ENCODE results near the gene TTC39A.
"Not testable (repeated sequence)": the region's sequence is repeated elsewhere in the genome, so short reads cannot be mapped to it uniquely, and the experiment has no call there.

TTC39A gene

DNA sequence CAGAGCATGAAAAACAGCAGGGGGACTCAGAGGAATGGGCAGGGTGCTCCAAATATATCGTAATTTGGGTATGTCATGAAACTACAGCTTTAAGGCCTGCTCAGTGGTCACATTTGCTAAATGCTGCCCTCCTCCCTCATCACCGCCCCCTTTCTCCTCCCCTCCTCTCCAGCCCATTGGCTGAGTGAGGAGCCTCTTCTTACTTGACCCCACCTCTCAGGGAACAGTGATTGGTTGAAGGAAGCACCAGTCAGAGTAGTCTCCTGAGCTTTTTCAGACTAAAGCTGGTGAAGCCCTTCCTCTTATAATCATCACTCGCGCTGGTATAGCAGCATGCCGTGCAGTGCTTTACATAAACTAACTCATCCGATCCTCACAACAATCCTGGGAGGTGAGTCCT is 10.0 kb upstream of the TTC39A start:
- DNase-seq (ENCODE audit: extremely low read depth in 1 of 2, low read depth in 1 of 2), result no peak

DNA sequence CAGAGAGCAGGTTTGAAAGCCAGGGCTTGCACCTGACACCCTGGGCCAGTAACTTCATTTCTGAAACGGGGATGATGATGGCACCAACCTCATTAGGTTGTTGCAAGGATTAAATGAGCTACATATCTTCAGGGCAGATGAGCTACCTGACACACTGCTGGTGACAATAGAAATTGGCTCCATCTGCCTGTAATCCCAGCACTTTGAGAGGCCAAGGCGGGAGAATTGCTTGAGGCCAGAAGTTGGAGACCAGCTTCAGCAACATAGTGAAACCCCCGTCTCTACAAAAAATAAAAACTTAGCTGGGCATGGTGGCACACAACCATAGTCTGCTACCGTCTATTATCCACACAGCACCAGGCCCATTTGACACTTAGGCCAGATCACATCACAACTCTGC is 6.3 kb upstream of the TTC39A start:
- DNase-seq (ENCODE audit: extremely low read depth in 1 of 2, low read depth in 1 of 2), result no peak

GRCh38 chr1:51336004-51336403 is 5.6 kb upstream of the TTC39A start:
- DNase-seq (ENCODE audit: extremely low read depth in 1 of 2, low read depth in 1 of 2), result no peak

DNA sequence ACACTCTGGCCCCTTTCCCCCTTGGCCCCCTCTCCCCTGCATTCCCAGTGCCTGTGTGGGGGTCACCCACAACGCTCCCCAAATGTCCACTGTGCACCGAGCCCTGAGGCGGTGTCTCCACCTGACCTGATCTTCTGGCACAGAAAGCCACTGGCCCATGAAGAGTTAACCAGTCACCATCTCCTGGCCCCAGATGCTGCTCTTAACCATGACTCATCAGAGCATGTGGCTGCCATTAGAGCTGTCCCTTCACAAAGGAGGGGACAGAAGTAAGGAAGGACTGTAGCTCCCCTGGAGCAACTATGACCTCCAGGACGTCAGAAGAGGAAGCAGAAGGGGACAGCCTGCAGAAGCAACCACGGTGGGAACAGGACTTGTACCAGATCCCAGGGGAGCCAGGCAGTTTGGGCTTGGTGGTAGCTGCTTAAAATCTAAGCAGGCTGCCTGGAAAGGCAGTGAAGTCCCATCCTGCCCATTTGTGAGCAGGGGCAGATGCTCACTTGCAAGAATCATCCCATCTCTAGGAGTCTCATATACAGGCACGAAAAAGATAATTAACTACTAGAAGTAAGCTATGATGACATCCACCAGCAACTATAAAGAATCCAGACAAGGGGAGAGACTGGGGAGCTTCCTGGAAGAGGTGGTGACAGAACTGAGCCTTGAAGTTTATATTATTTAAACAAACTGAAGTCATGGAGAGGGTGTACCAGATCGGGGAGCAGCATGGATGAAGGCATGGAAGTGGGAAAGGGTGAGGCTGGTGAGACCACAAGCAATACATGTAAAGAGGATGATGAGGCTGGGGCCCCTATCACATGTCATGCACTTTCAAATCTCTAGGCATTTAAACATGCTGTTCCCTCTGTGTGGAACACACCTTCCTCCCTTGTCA is 1.1 kb upstream of the TTC39A start:
- no peak for DNase-seq (ENCODE audit: extremely low read depth in 1 of 2, low read depth in 1 of 2)

DNA sequence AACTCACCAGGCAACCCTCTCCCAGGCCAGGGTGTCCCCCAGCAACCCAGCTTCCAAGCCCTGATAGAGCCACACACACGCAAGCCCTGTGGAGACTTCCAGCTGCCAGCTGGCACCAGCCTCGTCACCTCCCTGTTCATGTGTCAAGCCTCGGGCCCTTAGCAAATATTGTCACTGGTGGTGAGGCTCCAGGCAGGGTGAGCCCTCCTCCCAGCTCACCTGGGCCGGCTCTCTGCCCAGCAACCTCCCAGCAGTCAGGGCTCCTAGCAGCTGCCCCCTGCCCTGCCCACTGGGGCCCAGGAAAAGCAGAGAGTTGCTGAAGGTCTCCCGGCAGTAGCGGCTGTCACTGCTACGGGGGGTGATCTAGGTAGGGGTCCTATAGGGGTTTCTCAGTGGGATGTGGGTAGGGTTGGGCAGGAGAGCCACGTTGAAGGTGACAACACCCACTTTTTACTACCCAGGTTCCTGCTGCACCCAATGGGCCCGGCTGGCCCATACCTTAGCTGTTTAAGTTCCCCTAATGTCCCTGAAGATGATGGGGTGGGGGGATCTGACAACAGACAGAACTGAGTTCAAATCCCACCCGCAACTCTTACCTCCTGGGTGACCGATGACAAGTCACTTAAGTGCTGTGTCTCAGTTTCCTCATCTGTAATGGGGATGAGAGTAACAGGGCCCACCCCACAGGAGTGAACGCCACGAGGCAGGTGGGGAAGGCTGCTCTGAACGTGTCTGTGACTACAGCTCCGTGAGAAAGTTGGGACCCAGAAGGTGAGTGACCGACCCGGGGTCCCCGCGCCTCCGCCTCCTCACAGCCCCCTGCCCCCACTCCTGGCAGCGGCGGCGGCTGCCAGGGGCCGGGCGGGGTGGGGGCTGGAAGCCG is 678 bp downstream of the TTC39A start:
- DNase-seq (ENCODE audit: extremely low read depth in 1 of 2, low read depth in 1 of 2), result no peak

- DNase-seq (ENCODE audit: extremely low read depth in 1 of 2, low read depth in 1 of 2), result no peak
These were observed 1.4 kb downstream of the TTC39A start for GRCh38 chr1:51328926-51329325.

DNA sequence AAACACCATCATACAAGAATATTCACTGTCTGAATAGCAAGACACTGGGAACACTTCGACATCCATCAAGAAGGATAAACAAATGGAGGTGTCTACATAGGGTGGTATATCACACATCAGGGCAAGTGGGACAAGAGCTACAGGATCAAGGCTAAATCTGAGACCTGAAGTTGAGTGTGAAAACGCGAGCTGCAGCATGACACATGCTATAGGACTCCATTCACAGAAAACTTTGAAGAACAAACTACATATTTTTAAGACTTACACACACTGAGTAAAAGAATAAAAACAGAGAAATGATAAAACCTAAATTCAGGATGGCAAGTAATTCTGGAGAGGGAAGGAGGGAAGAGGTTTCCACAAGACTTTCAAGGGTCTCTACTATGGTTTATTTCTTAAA is 2.1 kb downstream of the TTC39A start:
- DNase-seq (ENCODE audit: extremely low read depth in 1 of 2, low read depth in 1 of 2), result no peak

DNA sequence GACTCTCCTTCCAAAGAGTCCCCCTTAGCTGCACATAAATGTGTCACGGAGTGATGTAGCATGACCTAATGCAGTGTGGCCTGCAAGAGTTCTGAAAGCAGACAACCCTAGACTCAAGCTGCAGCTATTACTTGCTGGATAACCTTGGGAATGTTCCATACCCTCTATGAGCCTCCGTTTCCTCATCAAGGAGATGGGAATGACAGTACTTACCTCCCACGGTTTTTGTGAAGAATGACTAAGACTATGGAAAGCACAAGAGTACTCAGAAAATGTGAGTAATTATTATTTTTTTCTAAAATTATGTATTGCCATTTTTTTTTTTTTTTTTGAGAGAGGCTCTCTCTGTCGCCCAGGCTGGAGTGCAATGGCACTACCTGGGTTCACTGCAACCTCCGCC is 3.0 kb downstream of the TTC39A start:
- no peak for DNase-seq (ENCODE audit: extremely low read depth in 1 of 2, low read depth in 1 of 2)

DNA sequence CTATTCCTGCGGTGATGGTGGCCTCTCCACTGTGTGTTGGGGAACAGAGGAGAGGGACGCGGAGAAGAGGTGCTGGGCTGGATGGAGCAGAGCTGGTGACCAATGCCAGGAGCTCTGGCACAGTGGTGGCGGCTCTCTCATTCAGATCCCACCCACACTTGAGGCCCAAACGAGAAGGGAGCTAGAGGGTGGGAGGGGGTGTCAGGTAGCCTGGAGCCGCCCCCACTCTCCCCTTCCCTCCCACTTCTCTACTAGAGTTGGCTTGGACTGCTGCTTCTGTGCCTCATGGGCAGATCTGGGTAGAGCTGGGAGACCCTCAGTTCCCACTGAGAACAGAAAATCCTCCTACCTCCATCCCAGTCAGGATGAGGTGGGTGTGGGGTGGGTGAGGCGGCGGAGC is 3.5 kb downstream of the TTC39A start:
- DNase-seq (ENCODE audit: extremely low read depth in 1 of 2, low read depth in 1 of 2), result no peak

GRCh38 chr1:51325878-51326755 is 4.2 kb downstream of the TTC39A start:
- DNase-seq (ENCODE audit: extremely low read depth in 1 of 2, low read depth in 1 of 2), result no peak

GRCh38 chr1:51325391-51325790 is 5.0 kb downstream of the TTC39A start:
- DNase-seq (ENCODE audit: extremely low read depth in 1 of 2, low read depth in 1 of 2), result no peak

DNA sequence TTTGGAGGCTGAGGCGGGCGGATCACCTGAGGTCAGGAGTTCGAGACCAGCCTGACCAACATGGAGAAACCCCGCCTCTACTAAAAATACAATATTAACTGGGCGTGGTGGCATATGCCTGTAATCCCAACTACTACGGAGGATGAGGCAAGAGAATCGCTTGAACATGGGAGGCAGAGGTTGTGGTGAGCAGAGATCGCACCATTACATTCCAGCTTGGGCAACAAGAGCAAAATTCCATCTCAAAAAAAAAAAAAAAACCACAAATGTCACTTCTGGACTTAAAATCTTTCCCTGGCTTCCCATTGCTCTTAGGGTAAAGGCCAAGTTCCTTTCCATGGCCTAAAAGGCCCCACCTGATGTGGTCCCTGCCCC is 5.4 kb downstream of the TTC39A start:
- DNase-seq (ENCODE audit: extremely low read depth in 1 of 2, low read depth in 1 of 2), result not testable (repeated sequence)

DNA sequence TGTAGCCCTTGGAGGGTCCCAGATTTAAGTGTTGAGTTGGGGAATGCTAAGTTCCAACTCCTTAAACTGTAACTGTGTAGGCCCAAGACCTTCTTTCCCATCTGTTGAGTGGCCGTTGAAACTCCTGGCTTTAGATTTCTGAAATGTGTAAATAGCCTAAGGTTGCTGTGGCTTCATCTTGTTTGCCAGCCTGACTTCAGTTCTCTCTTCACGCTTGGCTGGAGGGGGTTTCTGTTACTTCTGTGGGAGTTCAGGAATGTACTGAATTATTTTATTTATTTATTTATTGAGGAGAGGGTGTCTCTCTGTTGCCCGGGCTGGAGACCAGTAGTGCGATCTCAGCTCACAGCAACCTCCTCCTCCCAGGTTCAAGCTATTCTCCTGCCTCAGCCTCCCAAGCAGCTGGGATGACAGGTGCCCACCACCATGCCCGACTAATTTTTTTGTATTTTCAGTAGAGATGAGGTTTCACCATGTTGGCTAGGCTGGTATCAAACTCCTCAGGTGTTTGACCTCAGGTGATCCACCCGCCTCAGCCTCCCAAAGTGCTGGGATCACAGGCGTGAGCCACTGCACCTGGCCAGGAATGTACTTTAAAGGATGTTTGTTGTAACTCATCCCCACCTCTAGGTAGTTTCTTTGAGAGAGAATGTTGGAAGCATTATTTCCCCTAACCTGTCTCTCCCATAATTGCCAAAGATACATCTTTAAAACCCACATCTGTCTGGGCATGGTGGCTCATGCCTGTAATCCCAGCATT is 5.9 kb downstream of the TTC39A start:
- DNase-seq (ENCODE audit: extremely low read depth in 1 of 2, low read depth in 1 of 2), result no peak

DNA sequence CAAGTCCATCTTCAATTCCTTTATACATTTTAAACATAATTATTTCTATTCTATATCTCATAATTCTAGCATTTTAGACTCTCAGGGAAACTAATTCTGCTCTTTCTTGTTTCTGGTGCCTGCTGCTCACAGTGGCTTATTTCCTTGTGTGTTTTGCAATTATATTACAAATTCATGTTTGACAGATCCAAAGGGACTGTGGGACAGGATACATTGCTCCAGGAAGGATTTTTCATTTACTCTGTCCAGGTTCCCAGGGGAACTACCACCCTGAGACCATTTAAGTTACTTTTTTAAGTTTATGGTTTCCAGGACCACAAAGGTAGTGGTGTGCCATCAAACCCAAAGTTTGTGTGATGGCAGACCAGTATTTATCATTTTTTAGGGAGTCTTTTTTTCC is 6.6 kb downstream of the TTC39A start:
- no peak for DNase-seq (ENCODE audit: extremely low read depth in 1 of 2, low read depth in 1 of 2)

DNA sequence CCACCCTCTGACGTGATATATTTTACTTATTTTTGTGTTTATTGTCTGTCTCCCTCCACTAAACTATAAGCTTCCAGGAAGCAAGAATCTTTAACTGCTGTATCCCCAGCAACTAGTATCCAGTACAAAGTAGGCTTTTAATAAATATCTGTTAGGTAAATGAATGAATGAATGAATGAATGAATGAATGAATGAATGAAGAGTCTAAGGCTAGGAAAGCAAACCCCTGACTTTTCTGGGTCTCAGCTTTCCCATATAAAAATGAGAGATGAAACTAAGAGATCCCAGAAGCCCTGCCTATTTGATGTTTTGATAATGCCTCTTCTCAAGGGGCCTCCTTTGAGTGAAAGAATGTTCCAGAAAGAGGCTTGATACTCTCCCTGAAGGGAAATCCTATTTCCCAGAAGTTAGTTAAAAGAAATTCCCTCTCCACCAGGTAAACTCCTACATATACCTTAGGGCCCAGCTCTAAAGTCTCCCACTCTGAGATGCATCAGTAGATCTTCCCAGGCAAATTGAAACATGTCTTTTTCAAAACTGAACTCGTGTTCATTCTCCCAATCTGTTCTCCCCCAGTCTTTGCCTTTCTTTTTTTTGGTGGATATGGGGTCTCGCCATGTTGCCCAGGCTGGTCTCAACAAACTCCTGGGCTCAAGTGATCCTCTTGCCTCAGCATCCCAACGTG is 7.8 kb downstream of the TTC39A start:
- DNase-seq (ENCODE audit: extremely low read depth in 1 of 2, low read depth in 1 of 2), result no peak

- DNase-seq (ENCODE audit: extremely low read depth in 1 of 2, low read depth in 1 of 2), result no peak
These were observed 8.5 kb downstream of the TTC39A start for GRCh38 chr1:51321924-51322280.

GRCh38 chr1:51320967-51321923 is 9.1 kb downstream of the TTC39A start:
- no peak for DNase-seq (ENCODE audit: extremely low read depth in 1 of 2, low read depth in 1 of 2)

- DNase-seq (ENCODE audit: extremely low read depth in 1 of 2, low read depth in 1 of 2), result no peak
These were observed 12.6 kb downstream of the TTC39A start for GRCh38 chr1:51317798-51318197.

DNA sequence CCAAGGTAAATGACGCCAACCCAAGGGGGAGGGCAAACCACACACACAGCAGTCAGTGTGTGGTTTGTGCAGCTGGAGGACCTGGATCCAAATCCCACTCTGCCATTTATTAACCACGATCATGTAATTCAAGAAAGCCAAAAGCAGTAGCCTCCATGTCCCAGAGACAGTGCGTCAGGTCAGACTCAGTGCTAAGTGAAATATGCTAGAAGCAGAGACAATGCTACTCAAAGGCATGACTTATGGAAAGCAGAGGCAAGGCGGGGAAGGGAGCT is 13.6 kb downstream of the TTC39A start:
- no peak for DNase-seq (ENCODE audit: extremely low read depth in 1 of 2, low read depth in 1 of 2)

Measured in activated CD8-positive, alpha-beta memory T cell treated with anti-CD3 and anti-CD28 coated beads for 1 hour (primary cell).